ENCODE measurements around the gene HES1.
A peak's percentile ranks its signal among the peaks of the same experiment; 100 is the strongest.
"Not testable (repeated sequence)": the region's sequence is repeated elsewhere in the genome, so short reads cannot be mapped to it uniquely, and the experiment has no call there.

HES1 gene

GRCh38 chr3:194145702-194146101, 9.8 kb downstream of the HES1 start:
- no peak for DNase-seq

GRCh38 chr3:194147679-194148078, 11.7 kb downstream of the HES1 start:
- DNase-seq = no peak

DNA sequence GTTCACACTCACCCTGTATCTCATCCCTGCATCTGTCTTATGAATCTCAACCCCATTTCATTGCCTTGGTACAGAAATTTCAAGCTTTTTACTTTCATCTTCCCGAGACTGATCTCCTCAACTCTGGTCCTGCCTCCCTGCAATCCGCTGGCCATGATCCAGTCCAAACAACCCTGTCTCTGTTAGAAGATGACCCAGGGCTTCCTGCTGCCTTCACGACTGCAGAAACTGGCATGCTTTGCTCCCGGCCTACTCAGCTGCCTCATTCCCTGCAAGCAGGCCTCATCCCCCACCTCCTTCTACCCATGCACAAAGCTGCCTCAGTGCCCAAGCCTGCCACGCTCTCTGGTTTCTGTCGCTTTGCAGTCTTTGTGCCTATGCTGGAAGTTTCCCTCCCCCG, 12.4 kb downstream of the HES1 start:
- no peak for DNase-seq

DNA sequence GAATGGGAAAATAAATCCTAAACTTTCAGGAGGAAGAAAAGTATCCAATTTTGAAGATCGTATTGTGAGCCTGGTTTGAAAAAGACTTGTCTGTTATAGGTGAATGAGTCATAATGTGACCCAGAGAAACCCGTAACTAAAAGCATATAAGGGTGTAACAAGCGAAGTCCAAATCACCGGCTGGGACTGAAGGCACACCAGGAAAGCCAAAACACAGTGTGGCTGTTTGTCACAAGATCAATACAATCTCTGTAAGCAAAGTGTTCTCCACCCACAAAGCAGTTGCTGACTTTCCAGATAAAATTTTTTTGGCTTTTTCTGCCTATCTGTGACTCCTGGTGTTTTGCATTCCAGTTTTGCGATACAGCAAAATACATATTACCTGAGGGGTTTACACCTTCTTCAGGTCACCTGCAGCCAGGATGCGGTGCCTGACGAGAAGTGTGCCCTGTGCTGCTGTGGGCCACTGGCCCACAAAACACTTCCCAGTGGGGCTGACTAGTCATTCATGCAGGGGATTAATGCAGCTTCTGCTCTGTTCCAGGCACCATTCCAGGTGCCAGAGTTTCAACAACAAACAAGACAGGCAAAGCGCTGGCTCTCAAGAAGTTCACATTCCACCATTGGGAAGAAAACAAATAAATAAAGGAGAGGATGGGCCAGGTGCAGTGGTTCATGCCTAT, 14.4 kb downstream of the HES1 start:
- no peak for DNase-seq

- not testable (repeated sequence) for DNase-seq
Measured at GRCh38 chr3:194150935-194151302, 15.0 kb downstream of the HES1 start.

- no peak for DNase-seq
Measured at GRCh38 chr3:194154346-194154745, 18.4 kb downstream of the HES1 start.

- no peak for DNase-seq
Measured at GRCh38 chr3:194156095-194156494, 20.1 kb downstream of the HES1 start.

GRCh38 chr3:194158942-194159439, 23.0 kb downstream of the HES1 start:
- DNase-seq = no peak

DNA sequence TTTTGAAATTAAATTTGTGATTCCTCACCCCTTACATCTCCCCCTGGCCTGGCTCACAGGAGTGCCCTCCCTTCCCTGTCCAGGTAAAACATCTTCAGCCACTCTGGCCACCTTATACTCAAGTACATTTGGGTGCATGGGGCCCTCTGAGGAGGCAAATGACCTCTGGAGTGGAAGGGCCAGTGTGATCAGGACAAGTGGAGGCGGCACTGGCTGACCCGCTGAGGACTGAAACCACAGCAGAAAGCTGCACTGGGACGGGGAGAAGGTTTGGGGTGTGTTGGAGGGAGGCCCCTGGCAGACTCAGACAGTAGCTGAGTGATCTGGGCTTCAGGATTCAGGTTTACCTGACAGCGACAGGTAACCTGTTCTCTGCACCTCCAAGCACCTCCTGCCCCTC, 24.2 kb downstream of the HES1 start:
- no peak for DNase-seq

GRCh38 chr3:194161131-194162045, 25.4 kb downstream of the HES1 start:
- DNase-seq = no peak

GRCh38 chr3:194162070-194162678, 26.2 kb downstream of the HES1 start:
- DNase-seq = no peak

- DNase-seq = no peak
Measured at GRCh38 chr3:194162817-194163584, 27.1 kb downstream of the HES1 start.

DNA sequence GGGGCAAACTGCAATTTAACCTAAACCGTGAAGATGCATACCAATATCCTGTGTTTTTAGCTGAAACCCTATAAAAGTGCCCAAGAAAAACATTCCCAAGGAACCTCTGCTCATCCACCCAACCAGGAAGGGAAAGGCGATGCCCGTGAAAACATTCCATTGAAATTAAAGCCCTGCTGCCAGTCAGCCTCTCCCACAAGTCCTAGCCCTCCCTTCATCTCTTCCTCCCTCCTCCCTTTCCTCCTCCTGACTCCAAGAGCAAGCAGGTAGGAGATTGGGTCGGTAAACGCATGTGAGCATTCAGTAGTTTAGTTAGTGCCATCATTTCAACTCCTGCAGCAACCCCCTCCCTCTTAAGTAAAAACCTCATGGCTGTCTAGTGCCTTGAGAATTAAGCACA, 27.7 kb downstream of the HES1 start:
- no peak for DNase-seq

DNA sequence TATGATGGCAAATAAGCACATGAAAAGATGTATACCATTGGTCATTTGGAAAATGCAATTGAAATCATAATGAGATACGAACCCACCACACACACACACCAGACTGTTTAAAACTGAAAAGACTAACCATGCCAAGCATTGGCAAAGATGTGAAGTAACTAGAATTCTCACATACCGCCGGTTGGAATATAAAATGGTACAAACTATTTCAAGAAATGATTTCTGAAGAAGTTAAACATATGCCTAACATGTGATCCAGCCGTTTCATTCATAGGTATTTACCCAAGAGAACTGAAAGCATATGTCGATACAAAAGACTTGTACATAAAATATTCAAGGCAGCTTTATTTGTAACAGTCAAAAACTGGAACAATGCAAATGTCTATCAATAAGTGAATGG, 28.9 kb downstream of the HES1 start:
- no peak for DNase-seq

DNA sequence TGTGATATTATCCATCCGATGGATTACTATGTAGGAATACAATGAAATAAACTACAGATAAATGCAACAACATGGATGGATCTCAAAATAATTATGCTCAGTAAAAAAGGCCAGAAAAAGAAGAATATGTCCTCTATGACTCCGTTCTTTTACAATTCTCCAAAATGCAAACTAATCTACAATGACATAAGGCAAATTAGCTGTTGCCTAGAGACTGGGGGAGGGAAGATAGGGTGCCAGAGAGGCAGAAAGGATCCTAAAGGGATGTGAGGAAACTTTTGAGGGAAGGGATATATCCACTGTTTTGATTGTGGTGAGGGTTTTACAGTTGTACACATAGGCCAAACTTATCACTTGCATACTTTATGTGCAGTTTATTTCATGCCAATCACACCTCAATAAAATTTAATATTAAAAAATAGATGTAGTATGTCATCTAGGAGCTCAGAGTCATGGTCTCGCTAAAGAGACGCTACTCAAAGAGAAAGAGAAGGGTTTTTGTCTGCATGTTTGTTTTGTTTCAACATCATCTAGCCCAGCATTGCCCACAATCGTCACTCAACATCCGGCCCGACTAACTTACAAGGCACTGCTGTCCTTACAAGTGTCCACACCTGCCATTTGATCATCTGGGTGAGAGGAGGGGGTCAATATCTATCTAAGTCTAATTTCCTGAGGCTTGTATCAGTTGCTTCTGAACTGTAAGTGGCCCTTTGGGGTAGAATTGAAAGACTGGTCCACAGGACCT, 29.5 kb downstream of the HES1 start:
- DNase-seq = no peak

GRCh38 chr3:194166682-194167479, 30.9 kb downstream of the HES1 start:
- peak; percentile 13 for DNase-seq

GRCh38 chr3:194167480-194168282, 31.7 kb downstream of the HES1 start:
- DNase-seq = no peak

- no peak for DNase-seq
Measured at GRCh38 chr3:194168994-194169393, 33.0 kb downstream of the HES1 start.

- DNase-seq = no peak
Measured at GRCh38 chr3:194169595-194169994, 33.6 kb downstream of the HES1 start.

- no peak for DNase-seq
Measured at GRCh38 chr3:194170793-194171192, 34.8 kb downstream of the HES1 start.

All from NCI-H2227 treated with DMSO at 0.1 percent for 48 hours (cell line).